GM06990 (cell line): Measurements from ENCODE around the gene PLPP4.

Experiments
- DNase-seq: peaks from one replicate; pipeline ENCODE4 v3.0.0-alpha.2; 2011; ENCODE audit not compliant: insufficient read length; ENCODE audit errors: extremely low read depth
- H3K27me3 ChIP-seq: replicated peaks from 2 replicates; pipeline ENCODE4 v1.6.0; 2011; ENCODE audit warnings: low read length; ENCODE audit not compliant: control insufficient read depth, insufficient read depth
- H3K36me3 ChIP-seq: 2 replicates; pipeline ENCODE4 v1.5.1; 2011; ENCODE audit warnings: low read length; ENCODE audit not compliant: control insufficient read depth, insufficient read depth
- H3K4me3 ChIP-seq: replicated peaks from 2 replicates; pipeline ENCODE4 v1.5.1; 2011; ENCODE audit warnings: low read depth, mild to moderate bottlenecking, control low read depth, low read length
- TF ChIP-seq, protein P1 (sequence below): IDR thresholded peaks from 2 replicates; pipeline ENCODE4 v1.5.1; 2011; ENCODE audit warnings: low read length, control low read depth, mild to moderate bottlenecking, inconsistent platforms; ENCODE audit not compliant: insufficient read depth, poor library complexity, severe bottlenecking

Gene PLPP4

DNA sequence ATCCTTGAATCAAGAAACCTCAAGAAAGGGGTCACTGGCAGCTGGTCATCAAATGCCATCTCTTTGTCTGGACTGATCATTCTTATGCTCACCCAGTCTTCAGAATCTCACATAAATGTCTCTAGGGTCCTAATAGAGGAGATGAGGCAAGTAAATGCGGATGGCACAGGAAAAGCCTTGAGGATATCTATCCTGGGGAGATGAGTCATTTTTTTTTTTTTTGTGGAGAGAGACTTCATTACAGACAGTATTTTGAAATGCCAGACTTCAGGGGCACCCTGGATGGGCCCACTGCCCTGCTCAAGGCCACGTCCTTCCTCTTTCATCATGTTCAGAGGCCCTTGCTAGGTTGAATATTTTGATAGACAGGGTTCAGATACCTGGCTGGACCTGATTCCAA is 19.5 kb upstream of the PLPP4 start:
- Histone ChIP-seq H3K36me3 (no peaks in the 10 kb centered on the region), H3K27me3 (no peaks in the 10 kb centered on the region; the same call in 1 of the 2 replicates), H3K4me3 (no peak overlapping the region)
- TF ChIP-seq, protein P1, sequence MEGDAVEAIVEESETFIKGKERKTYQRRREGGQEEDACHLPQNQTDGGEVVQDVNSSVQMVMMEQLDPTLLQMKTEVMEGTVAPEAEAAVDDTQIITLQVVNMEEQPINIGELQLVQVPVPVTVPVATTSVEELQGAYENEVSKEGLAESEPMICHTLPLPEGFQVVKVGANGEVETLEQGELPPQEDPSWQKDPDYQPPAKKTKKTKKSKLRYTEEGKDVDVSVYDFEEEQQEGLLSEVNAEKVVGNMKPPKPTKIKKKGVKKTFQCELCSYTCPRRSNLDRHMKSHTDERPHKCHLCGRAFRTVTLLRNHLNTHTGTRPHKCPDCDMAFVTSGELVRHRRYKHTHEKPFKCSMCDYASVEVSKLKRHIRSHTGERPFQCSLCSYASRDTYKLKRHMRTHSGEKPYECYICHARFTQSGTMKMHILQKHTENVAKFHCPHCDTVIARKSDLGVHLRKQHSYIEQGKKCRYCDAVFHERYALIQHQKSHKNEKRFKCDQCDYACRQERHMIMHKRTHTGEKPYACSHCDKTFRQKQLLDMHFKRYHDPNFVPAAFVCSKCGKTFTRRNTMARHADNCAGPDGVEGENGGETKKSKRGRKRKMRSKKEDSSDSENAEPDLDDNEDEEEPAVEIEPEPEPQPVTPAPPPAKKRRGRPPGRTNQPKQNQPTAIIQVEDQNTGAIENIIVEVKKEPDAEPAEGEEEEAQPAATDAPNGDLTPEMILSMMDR = no peak
- no peak for DNase-seq

DNA sequence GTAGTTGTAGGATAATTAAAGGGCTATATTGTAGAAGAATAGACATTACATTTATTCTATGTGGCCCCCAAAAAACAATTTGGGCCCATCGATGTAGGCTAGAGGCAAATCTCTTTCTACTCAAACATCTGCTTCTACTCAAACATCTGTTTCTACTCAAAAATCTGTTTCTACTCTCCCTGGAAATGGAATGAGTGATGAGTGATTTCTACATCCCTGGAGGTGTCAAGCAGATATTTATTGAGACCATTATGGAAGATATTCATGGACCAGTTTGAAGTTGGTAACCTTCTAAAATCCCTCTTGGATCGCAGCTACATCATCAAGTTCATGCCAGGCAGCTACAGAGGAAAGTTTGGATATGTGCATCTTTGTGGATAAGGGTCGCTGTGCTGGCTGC is 5.1 kb upstream of the PLPP4 start:
- no peak for DNase-seq
- H3K36me3 ChIP-seq = no peaks in the 10 kb centered on the region
- H3K27me3 ChIP-seq = peaks cover 4% of the 10 kb centered on the region; the same call in 1 of the 2 replicates
- TF ChIP-seq, protein P1 = no peak
- no peak overlapping the region for H3K4me3 ChIP-seq

DNA sequence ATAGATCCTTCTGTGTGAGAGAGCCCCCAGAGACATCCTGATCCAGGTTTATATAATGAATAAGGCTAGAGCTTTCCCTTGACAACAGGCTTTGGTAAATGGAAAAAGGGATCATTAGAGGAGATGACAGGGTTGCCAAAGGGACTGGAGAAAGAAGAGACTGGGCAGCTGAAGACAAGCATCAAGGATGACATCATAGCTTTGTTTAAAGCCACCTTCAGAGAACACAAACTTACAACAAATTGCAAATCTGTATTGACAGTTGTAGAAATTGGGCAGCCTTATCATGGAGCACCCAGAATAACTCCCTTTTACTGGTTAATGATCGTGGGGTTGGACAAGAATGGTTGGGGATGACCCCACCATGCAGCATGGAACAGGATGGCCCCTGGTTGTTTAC is 3.7 kb upstream of the PLPP4 start:
- Histone ChIP-seq H3K4me3 (no peak overlapping the region), H3K27me3 (peaks cover 6% of the 10 kb centered on the region; the same call in 1 of the 2 replicates), H3K36me3 (no peaks in the 10 kb centered on the region)
- DNase-seq = no peak
- TF ChIP-seq, protein P1 = no peak

DNA sequence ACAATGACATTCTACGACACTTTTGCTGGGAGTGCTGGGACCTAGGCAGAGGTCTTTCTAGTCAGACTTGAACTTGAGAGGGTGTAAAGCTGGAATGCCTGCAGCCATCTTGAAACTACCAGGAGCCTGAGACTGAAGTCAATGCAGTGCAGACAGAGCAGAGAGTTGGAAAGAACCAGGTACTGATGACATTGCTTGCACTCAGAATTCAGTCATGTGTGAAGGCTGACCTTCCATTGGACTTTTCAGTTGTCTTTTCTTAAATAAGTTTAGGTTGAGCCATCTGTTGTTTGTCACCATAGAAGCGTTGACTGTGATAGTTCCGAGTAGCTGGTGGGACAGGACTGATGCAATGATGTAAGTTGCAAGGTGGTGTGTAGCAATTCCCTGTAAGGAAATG is 3.1 kb upstream of the PLPP4 start:
- TF ChIP-seq, protein P1 = no peak
- no peak overlapping the region for H3K4me3 ChIP-seq
- peaks cover 6% of the 10 kb centered on the region; the same call in 1 of the 2 replicates for H3K27me3 ChIP-seq
- no peak for DNase-seq
- no peaks in the 10 kb centered on the region for H3K36me3 ChIP-seq

DNA sequence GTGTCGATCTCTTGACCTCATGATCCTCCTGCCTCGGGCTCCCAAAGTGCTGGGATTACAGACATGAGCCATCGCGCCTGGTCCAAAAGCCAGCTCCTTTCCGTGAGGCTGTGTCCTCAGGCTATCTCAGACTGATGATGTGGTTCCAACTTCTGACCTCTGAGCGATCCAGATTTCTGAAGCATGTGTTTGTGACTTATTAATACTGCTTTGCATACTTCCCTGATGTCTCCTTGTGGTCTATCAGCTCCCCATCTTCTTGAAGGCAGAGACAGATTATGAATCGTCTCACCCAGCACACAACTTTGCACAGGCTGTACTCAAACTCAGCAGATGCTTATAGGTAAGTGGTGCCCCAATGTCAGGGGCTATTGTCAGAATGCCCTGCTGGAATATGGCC is 2.0 kb upstream of the PLPP4 start:
- DNase-seq = no peak
- H3K4me3 ChIP-seq = no peak overlapping the region
- no peaks in the 10 kb centered on the region for H3K36me3 ChIP-seq
- TF ChIP-seq, protein P1 = no peak
- H3K27me3 ChIP-seq = peaks cover 6% of the 10 kb centered on the region; the same call in 1 of the 2 replicates

DNA sequence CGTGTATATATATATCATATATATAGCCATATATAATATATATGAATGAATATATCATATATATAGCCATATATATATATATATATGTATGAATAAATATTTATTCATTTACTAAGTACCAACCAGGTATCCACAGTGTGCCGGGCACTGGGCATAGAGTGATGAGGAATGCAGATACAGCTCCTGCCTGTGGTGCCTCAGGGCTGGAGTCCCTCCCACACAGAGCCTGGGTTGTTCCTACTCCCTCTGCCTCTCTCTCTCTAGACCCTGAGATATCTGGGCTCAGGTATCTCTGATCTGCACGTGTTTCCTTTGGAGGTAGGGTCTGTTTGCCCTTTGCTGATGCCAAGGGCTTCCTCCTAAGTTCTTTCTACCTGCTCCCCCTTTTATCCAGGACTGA is 1.4 kb upstream of the PLPP4 start:
- Histone ChIP-seq H3K4me3 (no peak overlapping the region), H3K27me3 (peaks cover 6% of the 10 kb centered on the region; the same call in 1 of the 2 replicates), H3K36me3 (no peaks in the 10 kb centered on the region)
- TF ChIP-seq, protein P1 = no peak
- no peak for DNase-seq
